ENCODE measurements around the gene FRK.

The FRK gene

DNA sequence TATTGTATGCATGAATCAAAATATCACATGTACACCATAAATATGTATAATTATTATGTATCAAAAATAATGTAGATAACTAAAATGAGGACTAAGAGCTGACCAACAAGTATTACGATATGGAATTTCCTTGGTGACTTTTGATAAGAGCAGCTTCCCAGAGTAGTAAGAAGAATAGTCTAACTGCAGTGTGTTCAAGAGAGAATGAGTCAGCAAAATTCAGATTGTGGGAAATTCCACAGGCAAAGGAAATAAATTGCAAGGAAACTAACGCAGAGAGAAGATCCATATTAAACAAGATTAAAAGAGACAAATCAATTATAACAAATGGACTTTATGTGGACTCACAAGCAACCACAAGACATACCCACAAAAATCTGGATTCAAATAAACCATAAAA, 26.4 kb downstream of the FRK start:
- DNase-seq: no peak

DNA sequence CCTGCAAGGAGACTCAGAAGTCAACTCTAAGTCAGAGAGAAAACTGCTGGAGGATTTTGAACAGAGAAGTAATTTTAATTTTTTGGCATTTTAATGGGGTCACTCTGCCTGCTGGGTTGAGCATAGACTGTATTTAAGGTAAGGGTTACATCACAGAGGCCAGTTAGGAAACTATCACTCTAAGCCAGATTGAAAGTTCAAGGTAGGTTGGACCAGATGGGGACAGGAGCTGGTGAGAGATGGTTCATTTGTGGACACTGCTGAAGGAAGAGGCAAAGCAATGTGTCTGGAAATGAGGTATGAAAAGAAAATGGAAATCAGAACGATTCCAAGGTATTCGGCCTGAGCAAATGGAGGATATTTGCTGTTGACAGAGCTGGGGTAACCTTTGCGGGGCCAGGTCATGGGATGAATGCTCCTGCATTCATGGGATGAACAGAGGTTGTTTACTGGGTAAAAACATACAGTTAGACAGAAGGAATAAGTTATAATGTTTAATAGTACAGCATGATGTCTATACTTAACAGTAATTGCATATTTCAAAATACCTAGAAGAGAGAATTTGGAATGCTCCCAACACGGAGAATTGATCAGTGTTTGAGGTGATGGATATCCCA, 26.9 kb downstream of the FRK start:
- no peak for DNase-seq

DNA sequence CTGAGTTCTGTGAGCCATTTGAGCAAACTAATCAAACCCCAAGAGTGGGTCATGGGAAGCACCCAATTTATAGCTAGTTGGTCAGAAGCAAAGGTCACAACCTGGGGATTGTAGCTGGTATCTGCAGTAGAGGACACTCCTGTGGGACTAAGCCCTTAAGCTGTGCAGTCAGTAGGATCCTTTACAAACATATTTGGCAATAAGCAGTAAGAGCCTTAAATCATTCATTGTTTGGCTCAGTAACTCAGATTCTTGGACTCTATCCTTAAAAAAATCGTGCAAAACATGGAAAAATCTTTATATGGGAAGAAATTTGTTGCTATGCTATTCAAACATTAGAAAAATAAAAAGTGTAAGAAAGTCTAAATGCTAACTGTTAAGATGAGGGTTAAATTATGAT, 29.9 kb downstream of the FRK start:
- no peak for DNase-seq

DNA sequence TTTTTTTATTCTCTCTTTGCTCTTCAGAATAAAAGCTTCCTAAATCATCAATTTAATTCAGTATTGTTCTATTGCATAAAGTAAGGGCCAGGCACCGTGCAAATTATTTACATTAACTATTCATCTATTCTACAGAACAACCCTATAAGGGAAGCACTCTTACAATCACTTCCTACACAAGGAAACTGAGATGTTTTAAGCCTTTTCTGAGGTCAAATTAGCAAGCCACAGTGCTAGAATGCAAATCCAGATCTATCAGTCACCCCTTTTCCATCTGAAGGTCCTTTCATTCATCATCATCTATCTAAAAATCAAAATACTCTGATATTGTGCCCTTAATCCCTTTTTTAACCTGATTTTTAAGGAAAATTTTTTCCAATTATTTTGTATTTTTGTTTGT, 31.2 kb downstream of the FRK start:
- DNase-seq: no peak

DNA sequence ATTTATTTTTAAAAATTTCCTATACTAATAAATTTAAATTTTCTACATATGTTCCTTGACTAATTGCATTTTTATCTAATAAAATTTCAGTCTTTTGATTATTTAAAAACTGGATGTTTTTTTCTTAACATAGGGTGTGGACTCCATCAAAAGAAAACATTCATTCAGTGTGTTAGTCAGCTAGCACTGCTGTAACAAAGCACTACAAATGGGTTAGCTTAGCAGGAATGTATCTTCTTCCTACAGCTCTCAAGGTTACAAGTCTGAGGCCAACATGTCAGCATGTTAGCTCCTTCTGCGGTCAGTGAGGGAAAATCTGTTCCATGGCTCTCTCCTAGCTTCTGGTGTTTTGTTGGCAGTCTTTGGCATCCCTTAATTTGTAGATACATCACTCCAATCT, 32.5 kb downstream of the FRK start:
- no peak for DNase-seq

DNA sequence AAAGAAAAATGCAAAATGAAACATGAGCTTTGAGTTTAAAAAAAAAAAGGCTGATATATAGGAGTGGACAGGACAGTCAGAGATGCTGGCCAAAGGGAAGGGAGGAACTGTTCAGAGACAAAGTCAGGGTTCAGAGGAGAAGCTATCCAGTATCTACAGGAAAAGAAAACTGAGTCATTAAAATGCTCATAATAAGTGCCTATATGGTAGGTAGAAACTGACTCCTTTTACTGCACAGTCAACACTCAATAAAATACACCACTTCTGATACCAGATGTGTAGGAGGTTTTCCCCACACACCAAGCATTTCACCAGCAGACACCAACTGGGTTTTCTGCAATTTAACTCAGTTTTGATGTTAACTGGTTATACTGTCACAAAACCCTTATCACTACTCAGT, 32.9 kb downstream of the FRK start:
- DNase-seq: no peak

DNA sequence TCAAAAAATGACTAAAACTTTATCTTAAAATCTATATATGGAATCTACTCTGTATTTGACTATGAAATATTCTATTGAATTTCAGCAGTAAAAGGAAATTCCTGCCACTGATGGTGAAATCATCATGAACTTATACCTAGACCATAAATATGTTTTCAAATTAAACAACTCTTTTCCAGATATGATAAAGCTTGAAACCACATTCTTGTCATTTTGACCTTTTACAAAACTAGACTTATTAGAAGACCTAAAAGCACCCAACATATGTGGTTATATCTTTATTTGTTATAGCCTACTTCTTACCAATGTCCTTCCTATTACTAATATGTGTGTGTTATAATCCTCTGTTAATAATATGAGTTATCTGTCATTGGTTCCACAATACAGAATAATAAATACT, 35.3 kb downstream of the FRK start:
- no peak for DNase-seq

DNA sequence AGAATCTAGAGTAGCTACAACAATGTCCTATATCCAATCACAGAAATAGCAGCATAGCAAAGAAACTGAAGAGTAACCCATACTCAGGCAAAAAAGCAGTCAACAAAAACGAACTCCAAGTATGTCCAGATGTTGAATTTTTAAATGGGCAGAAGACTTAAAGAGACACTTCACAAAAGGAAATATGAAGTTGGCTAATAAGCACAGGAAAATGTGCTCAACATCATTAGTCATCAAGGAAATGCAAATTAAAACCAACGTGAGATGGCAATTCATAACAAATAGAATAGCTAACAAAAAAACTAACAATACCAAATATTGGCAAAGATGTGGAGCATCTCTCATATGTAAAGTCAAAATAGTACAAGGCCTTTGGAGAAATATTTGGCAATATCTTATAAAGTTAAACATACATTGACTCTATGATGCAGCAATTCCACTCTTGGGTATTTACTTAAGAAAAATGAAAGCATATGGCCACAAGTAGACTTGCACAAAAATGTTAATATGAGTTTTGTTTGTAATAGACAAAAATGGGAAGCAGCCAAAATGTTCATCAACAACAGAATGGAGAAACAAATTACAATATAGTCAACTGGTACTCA, 37.7 kb downstream of the FRK start:
- DNase-seq: no peak

DNA sequence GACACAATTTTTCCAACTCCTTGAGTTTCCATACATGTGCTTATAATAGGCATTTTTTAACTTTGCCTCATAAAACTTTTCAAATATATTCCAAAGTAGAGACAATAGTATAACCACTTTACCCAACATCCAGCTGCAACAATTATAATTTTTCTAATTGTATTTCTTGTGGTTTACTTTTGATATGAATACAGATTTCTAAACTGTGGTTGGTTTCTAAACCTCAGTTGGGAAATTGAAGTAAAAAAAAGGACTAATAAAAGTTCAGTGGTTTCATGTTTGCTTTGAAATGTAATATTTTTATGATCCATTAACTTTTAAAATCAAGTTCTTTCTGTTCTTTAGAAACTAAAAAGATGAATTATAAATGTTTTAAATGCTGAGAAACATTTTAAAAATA, 40.0 kb downstream of the FRK start:
- no peak for DNase-seq

DNA sequence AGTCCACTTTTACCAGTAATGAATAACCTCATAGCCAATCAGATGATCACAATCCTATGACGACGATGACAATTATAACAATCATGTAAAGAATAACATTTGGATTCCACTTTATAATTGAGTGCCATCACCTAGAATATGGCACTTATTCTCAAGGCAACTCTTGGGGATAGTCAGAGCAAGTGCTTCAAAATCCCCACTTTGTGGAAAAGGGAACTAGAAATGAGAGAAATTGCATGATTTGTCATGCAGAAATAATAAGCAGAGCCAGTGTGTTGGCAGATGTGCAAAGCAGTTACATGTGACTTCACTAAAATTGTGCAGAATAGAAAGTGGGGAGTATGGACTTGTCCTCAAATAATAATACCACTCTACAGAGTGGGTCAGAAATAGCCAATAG, 41.3 kb downstream of the FRK start:
- DNase-seq: no peak

DNA sequence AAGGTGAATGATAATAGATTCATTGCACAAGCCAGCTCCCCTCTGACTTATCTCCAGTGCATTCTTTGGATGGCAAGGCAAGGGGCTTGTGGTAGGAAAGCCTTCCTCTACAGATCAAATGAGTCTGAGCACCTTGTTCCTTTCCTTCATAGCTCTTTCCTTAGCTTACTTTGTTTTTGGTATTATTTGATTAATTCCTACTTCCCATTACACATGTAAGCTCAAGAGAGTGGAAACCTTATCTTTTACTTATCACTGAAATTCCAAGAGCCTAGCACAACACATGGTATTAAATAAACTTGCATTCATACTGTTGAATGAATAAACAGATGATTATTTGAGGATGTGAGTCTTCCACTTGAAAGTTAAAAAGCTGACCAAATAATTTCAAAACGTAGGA, 41.7 kb downstream of the FRK start:
- DNase-seq: no peak

DNA sequence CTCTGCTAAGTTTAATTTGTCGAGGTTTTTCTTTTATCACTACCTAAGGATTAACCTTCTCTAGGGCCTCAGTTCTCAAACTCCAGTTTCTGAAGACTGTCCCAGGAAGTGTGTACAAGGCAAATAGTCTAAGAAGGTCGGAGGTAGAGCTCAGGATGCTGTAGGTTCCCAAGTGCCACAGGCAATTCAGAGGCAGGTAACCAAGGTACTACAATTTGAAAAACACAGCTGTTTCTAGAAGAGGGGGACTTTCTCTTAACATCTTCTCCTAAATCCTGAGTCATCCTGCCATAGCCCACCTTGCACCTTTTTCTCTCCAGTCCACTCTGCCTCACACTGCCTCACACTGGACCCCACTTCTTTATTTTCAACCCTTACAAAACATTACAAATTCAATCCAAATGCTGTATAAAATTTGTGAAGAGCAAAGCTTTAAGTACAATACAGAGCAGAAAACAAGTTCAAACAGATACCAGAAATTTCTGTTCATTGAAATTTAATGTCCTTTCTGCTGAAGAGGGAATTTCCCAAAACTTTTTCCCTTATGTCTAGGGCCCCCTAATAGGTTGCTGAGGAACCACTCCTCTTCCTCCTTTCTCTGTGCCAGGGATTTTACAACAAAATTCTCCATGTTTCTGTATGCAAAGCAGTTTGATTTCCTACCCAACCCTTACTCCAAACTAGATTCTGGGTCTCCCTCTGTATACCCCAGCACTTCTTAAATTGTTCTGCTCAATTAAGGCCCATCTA, 43.0 kb downstream of the FRK start:
- no peak for DNase-seq

DNA sequence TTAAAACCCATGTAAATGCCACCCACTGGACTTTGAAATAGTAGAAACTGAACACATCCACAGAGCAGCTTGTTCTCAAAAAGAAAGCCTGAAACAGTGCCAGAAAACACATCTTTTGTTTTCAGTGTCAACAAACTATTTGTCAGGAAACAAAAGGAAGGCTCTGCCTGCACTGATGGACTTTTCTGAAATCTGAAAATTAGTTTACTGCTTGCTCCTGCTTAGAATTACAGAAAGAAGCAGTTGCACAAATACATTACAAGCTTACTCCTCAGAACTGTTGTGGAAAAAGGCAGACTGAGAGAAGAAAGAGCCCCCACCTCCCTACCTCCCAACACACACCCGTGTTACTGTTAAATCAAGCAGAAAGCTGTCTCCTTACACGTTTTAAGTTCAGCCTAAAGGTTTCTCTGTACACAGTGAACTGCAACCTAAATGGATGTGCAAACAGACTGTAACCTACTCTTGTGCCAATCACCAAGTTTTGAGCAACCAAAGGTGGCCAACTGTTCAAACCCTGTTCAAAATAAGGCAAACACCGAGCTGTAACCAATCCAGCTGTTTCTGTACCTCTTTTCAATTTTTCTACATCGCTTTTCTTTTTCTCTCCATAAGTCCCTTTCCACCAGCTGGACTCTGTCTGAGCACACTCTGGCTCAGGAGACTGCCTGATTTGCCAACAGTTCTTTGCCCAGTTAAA, 43.7 kb downstream of the FRK start:
- no peak for DNase-seq

DNA sequence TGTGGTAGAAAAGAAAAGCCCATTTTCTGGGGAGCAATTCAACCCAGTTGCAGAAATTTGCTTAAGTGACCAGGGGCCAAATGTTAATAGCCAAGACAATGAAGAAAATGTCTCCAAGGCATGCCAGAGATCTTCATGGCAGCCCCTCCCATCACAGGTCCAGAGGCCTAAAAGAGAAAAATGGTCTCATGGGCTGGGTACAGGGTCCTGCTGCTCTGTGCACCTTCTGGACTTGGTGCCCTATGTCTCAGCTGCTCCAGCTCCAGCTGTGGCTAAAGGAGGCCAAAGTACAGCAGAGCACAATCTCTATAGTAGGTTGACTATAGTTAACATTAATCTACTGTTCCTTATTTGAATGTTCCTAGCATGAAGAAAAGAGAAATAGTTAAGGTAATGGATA, 44.7 kb downstream of the FRK start:
- no peak for DNase-seq

DNA sequence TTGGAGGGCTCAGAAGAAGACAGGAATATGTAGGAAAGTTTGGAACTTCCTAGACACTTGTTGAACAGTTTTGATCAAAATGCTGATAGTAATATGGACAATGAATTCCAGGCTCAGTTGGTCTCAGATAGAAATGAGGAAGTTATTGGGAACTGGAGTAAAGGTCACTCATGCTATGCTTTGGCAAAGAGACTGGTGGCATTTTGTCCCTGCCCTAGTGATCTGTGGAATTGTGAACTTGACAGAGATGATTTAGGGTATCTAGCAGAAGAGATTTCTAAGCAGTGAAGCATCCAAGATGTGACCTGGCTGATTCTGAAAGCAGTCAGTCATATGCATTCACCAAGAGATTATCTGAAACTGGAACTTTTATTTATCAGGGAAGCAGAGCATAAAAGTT, 45.1 kb downstream of the FRK start:
- no peak for DNase-seq

DNA sequence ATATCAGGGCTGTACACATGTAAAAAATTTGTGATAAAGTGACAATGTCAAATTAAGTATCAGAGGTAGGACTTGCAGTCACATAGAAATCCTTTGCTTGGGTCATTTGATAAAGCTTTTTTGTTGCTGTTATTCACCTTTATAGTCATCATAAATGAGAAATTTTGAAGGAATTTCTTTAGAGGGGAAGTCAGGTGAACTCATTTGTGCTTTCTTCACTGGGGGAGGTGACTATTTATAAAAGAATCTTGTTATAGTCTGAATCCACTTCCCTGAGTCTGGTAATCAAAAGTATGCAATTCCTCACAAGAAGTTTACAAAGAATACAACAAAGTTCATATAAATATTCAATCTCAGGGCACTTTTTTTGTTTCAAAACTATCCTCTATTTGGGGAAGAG, 47.7 kb downstream of the FRK start:
- DNase-seq: no peak

DNA sequence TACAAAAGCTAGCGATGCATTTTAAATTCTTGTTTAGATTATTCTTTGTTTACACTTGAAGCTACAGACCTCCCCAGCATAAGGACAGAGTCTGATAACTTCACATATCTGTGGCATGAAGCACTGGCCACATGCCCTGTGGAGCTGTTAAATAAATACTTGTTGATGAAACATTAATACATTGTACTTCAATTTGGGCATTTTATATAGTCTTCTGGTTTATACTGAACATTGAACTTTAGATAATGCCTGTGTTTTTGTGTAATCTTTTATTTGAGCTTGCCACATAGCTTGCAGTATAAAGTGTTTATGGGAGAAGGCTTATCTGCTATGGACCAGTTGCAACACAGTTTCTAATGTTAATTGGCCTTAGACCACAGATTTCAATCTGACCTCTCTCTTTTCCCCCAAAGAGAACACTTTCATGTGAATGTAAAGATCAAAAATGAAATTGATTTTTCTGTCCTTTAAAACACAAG, 48.2 kb downstream of the FRK start:
- DNase-seq: no peak

DNA sequence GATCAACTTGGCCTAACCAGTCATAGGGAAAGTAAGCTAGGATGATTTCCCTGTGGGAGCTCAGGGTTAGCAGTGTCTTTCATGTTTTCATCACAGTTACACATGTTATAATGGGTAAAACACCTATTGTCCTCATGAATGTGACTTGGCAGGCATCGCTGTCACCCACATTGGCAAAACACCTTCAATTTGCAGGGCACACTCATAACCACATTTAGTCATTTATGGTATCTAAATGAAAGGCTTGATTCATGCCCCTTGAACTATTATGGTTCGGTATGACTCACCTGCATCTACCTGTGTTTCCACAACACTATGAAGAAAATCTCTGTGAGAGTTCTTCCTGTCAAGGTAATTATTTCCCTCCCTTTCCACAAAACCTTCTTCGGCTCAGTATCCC, 49.2 kb downstream of the FRK start:
- DNase-seq: peak; percentile 19

DNA sequence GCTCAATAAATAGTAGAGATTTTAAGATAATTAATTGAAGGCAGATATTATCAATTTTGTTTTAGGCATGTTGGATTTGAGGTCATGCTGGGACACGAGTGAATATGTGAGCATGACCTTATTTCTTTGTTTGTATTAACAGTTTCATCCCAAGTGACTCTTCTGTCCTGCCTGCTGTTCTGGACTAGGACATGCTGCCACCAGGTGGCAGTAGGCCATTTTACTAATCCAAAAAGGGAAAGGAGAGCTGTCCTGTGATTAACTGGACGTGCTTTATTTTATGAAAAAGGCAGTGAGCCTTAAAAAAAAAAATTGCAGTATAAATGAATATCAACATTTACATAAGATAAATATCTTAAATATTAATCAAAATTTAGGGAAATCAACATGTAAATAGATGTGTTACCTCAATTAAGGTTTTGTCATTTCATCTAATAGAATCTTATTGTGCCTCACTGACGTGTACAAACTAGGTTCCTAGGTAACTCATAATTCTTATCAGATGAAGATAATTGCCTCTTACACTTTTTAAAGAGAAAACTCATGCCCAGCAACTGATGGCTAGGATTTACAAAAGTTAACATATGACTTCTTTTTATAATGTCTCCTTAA, 49.8 kb downstream of the FRK start:
- peak; percentile 47 for DNase-seq

DNA sequence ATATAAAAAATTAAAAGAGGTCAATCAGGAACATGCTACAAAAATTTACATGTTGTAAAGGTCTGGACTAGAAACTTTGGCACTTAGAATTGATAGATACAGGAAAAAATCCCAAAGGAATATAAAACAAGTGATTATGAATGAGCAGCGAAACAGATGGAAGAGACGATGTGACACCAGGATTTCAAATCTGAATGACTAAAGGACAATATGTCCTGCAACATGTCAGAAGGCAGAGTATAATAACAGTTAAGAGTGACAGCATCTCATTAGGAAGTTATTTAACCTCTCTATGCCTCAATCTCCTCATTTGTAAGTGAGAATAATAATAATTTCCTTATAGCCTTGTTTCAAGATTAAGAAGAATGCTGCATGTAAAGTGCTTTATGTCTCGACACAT, 50.3 kb downstream of the FRK start:
- DNase-seq: no peak

DNA sequence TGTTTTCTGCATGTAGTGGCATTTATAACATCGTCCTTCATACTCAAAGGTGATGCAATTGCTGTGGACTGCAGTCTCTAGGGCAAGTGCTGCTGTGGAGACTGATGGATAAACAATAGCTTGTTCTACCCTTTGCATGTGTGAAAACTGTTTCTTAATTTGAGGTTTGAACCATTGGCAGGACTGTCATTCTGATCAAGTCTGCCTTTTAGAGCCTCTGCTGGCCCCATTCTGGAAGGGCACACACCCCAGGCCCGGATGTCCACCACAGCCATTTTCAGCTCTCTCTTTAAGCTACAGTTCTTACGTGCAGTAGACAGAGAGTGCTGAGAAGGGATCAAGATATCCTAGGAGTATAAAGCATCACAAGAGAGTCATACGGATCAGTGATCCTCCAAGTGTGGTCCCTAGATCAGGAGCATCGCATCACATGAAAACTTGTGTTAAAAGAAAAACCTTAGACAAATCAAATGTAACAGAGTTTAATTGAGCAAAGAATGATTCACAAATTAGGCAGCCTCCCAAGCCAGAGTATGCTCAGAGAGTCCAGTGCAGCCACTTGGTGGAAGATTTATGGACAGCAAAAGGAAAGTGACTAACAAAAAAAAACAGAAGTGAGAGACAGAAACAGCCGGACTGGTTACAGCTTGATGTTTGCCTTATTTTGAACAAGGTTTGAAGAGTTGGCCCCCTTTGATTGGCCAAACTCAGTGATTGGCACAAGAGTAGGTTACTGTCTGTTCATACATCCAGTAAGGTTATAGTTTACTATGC, 52.0 kb downstream of the FRK start:
- no peak for DNase-seq

Data from CD4-positive, alpha-beta T cell treated with Interleukin-4 for 4 hours (primary cell).